Measurements from ENCODE around the gene TCAIM.

The TCAIM gene, protein sequence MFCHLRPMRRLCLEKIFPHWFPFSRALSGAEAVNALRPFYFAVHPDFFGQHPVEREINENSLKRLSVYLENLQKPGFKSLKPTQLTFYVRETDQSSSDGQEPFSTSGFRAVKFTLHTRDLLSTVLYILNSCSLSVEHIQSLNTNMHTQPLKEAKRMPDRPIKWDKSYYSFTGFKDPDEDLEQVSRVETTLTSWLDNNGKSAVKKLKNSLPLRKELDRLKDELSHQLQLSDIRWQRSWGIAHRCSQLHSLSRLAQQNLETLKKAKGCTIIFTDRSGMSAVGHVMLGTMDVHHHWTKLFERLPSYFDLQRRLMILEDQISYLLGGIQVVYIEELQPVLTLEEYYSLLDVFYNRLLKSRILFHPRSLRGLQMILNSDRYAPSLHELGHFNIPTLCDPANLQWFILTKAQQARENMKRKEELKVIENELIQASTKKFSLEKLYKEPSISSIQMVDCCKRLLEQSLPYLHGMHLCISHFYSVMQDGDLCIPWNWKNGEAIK

DNA sequence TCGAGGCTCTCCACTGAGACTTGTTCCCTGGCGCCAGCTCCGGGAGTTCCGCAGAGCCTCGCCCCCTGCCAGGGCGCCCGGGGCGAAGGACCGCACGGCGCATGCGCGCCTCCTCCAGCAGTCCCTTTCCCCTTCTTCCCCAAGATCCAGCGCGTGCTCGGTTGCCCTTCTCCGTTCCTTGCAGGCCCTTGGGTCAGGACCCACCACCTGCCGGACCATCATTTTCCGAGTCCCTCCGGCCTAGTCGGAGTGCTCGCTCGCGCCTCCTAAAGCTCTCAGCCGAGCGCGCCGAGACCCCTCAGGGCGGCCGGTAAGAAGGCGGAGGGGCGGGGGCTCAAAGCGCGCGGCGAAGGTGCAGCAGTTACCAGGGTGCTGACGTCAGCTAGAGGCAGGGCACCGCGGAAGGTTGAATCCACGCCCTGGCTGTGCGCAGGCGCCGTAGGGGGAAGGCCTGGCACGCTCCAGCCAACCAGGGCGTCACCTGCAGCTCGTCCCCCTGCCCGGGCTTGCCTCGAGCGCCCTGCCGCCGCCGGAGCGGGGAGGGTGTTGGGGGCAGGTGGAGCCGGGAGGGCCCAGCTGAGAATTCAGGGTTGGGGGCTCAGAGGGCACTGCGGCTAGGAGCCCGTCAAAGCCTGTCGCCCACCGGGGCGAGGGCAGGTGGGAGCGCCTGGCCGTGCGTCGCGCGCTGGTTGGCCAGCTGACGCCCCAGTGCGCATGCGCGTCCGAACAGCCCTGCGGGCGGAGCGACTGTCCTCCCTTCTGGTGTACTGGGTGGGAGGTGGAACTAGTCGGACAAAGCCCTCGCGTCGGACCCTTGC lies at the start of gene TCAIM:
Gene TCAIM (plus strand): TSS at position 757 of the 818 bp plus-strand sequence. CDS start 16,017 bp downstream, outside the sequence.
- H3K4me1 ChIP-seq (ENCODE audit: control insufficient read depth, low read depth, low read length): peaks cover 16% of the 10 kb centered on the region
- H3K9ac ChIP-seq (ENCODE audit: low read length): peak within 1 kb of the TSS; percentile 76
- H3K9me3 ChIP-seq (ENCODE audit: control insufficient read depth, low read depth, low read length): no peaks in the 10 kb centered on the region
- peak within 1 kb of the TSS; percentile 77 for H3K27ac ChIP-seq (ENCODE audit: low read length)
- H3K36me3 ChIP-seq (ENCODE audit: control insufficient read depth, low read depth, low read length): no peaks in the 10 kb centered on the region
- H3K4me3 ChIP-seq (ENCODE audit: low read length): peak within 1 kb of the TSS; percentile 89
- H3K27me3 ChIP-seq (ENCODE audit: control insufficient read depth, insufficient read depth, low read length): no peaks in the 10 kb centered on the region

DNA sequence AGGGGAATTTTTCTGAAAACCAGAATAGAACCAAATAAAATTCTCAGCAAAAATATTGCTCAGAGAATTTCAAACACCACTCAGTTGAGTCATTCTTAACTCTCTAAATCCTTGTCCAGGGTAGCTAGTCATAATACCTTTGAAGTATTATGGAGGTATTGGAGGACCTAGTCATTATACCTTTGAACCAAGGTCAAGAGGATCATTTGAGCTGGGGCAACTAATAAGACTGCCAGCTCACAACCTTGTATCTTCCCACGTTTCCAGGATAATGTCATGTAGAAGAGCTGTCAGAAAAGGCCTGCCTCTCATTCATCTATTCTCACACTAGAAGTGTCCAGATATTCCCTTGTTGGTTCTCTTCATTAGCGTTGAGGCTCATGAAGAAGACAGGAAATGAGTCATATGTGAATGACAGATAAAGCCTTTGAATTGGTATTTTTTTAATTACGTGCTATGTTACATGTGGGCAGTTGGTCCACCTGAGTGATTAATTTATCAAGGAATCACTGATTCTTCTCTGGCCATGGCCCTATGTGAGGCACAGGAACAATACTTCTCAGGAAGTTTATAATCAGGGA lies 48.6 kb upstream of the TCAIM start:
- H3K9ac ChIP-seq (ENCODE audit: low read length): no peak overlapping the region
- H3K27me3 ChIP-seq (ENCODE audit: control insufficient read depth, insufficient read depth, low read length): no peaks in the 10 kb centered on the region
- no peak overlapping the region for H3K27ac ChIP-seq (ENCODE audit: low read length)
- no peaks in the 10 kb centered on the region for H3K36me3 ChIP-seq (ENCODE audit: control insufficient read depth, low read depth, low read length)
- no peak overlapping the region for H3K4me3 ChIP-seq (ENCODE audit: low read length)
- no peaks in the 10 kb centered on the region for H3K9me3 ChIP-seq (ENCODE audit: control insufficient read depth, low read depth, low read length)
- H3K4me1 ChIP-seq (ENCODE audit: control insufficient read depth, low read depth, low read length): no peaks in the 10 kb centered on the region

DNA sequence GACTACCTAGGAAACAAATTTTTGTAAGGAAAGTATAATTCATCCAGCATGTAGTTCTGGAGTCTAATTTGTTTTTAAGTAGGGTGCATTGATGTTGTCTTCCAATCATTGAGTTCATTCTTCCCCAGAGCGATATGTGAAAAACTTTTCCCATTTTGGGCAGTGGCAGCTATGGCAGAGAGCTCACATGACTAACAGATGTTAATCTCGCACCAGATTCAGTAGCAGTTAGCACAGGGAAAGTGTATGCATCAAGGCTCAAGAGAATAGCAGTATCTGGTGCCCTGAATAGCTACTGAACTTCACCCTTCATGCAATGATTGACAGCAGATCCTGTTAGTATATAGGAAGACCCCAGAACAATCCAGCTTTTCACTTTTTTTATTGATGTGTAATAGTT lies 46.3 kb upstream of the TCAIM start:
- H3K4me3 ChIP-seq (ENCODE audit: low read length): no peak overlapping the region
- H3K36me3 ChIP-seq (ENCODE audit: control insufficient read depth, low read depth, low read length): no peaks in the 10 kb centered on the region

DNA sequence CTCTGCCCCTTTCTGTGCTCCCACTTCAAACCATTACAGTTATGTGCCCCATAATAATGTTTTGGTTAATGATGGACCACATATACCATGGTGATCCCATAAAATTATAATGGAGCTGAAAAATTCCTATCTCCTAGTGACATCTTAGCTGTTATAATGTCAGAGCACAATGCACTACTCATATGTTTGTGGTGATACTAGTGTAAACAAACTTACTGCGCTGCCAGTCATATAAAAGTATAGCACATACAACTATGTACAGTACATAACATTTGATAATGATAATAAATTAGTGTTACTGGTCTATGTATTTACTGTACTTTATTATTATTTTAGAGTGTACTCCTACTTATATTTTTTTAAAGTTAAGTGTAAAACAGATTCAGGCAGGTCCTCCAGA lies 45.6 kb upstream of the TCAIM start:
- no peak overlapping the region for H3K9ac ChIP-seq (ENCODE audit: low read length)
- no peaks in the 10 kb centered on the region for H3K36me3 ChIP-seq (ENCODE audit: control insufficient read depth, low read depth, low read length)
- no peaks in the 10 kb centered on the region for H3K27me3 ChIP-seq (ENCODE audit: control insufficient read depth, insufficient read depth, low read length)
- no peaks in the 10 kb centered on the region for H3K4me1 ChIP-seq (ENCODE audit: control insufficient read depth, low read depth, low read length)
- no peaks in the 10 kb centered on the region for H3K9me3 ChIP-seq (ENCODE audit: control insufficient read depth, low read depth, low read length)
- no peak overlapping the region for H3K27ac ChIP-seq (ENCODE audit: low read length)
- no peak overlapping the region for H3K4me3 ChIP-seq (ENCODE audit: low read length)

More for the DNA sequence above, 46.3 kb upstream of the TCAIM start:
- H3K27ac ChIP-seq (ENCODE audit: low read length): no peak overlapping the region
- H3K9ac ChIP-seq (ENCODE audit: low read length): no peak overlapping the region
- H3K9me3 ChIP-seq (ENCODE audit: control insufficient read depth, low read depth, low read length): no peaks in the 10 kb centered on the region
- H3K4me1 ChIP-seq (ENCODE audit: control insufficient read depth, low read depth, low read length): no peaks in the 10 kb centered on the region
- no peaks in the 10 kb centered on the region for H3K27me3 ChIP-seq (ENCODE audit: control insufficient read depth, insufficient read depth, low read length)

DNA sequence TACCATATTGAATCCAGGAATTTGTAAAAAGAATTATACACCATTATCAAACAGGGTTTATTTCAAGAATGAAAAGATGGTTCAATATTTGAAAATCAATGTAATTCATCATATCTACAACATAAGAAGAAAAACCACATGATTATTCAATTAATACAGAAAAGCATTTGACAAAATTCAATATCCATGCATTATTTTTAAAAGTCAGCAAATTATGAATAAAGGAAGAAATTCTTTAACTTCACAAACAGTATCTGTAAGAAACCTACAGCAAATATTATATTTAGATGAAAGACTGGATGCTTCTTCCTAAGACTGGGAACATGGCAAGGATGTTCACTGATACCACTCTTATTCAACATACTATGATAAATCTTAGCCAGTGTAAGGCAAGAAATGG lies 41.3 kb upstream of the TCAIM start:
- H3K4me1 ChIP-seq (ENCODE audit: control insufficient read depth, low read depth, low read length): no peaks in the 10 kb centered on the region
- H3K36me3 ChIP-seq (ENCODE audit: control insufficient read depth, low read depth, low read length): no peaks in the 10 kb centered on the region
- no peaks in the 10 kb centered on the region for H3K9me3 ChIP-seq (ENCODE audit: control insufficient read depth, low read depth, low read length)
- no peaks in the 10 kb centered on the region for H3K27me3 ChIP-seq (ENCODE audit: control insufficient read depth, insufficient read depth, low read length)
- no peak overlapping the region for H3K9ac ChIP-seq (ENCODE audit: low read length)
- H3K4me3 ChIP-seq (ENCODE audit: low read length): no peak overlapping the region
- H3K27ac ChIP-seq (ENCODE audit: low read length): no peak overlapping the region

DNA sequence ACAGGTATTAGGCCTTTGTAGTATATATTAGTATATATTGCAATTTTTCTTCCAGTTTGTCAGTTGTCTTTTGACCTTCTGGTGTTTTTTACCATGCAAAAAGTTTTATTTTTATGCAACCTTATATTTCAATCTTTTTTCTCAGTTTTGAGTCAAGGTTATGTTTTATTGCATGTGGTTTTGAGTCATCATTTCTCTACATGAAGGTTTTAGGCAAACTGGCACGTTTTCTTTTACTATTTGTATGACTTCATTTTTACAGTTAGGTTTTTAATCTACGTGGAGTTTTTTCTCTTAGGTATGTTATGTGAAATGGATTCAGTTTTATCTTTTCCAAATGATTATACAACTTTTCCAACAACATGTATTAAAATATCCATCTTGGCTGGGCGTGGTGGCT lies 36.8 kb upstream of the TCAIM start:
- Histone ChIP-seq H3K4me3 (ENCODE audit: low read length) (no peak overlapping the region), H3K9me3 (ENCODE audit: control insufficient read depth, low read depth, low read length) (no peaks in the 10 kb centered on the region), H3K4me1 (ENCODE audit: control insufficient read depth, low read depth, low read length) (no peaks in the 10 kb centered on the region), H3K36me3 (ENCODE audit: control insufficient read depth, low read depth, low read length) (no peaks in the 10 kb centered on the region), H3K9ac (ENCODE audit: low read length) (no peak overlapping the region), H3K27me3 (ENCODE audit: control insufficient read depth, insufficient read depth, low read length) (no peaks in the 10 kb centered on the region), H3K27ac (ENCODE audit: low read length) (no peak overlapping the region)

DNA sequence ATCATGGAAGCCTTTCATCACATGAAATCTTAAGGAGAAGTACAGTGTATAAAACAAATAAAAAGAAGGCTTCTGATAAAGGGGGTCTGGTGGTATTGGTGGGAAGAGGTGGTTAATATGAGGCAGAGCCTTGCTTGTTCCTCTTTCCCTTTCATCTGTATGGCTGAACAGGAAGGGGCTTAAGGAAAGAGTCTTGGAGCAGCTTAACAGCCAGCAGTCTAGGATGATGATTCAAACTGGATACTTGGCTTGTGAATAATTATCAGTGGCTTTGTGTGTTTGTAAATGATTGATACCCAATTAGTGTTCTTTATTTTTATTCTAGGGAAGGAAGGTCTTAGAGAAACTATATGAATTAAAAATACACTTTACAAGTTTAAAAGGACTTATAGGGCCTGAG lies 29.1 kb upstream of the TCAIM start:
- Histone ChIP-seq H3K4me3 (ENCODE audit: low read length) (no peak overlapping the region), H3K27me3 (ENCODE audit: control insufficient read depth, insufficient read depth, low read length) (no peaks in the 10 kb centered on the region), H3K9ac (ENCODE audit: low read length) (no peak overlapping the region), H3K27ac (ENCODE audit: low read length) (no peak overlapping the region), H3K4me1 (ENCODE audit: control insufficient read depth, low read depth, low read length) (no peaks in the 10 kb centered on the region), H3K36me3 (ENCODE audit: control insufficient read depth, low read depth, low read length) (no peaks in the 10 kb centered on the region), H3K9me3 (ENCODE audit: control insufficient read depth, low read depth, low read length) (no peaks in the 10 kb centered on the region)

DNA sequence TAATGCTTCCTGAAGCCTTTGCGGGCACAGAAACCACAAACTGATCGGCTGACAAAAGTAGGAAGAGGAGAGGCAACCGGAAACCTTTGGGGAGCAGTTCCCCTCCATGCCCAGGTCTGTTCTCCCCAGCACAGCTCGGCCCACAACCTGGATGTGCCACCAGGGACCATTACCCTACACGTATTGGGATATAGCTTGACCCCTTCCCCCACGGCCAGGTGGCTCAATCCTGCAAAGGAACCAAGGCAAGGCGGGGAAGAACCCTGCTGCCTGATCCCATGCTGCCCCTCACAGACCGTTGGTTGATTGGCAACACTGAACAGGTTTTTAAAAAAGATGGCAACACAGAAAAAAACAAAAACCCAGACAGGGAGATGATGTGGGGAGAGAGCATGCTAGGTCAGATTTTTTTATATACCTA lies 19.7 kb upstream of the TCAIM start:
- Histone ChIP-seq H3K36me3 (ENCODE audit: control insufficient read depth, low read depth, low read length) (no peaks in the 10 kb centered on the region), H3K9me3 (ENCODE audit: control insufficient read depth, low read depth, low read length) (no peaks in the 10 kb centered on the region), H3K4me3 (ENCODE audit: low read length) (no peak overlapping the region), H3K27me3 (ENCODE audit: control insufficient read depth, insufficient read depth, low read length) (no peaks in the 10 kb centered on the region), H3K4me1 (ENCODE audit: control insufficient read depth, low read depth, low read length) (no peaks in the 10 kb centered on the region), H3K9ac (ENCODE audit: low read length) (no peak overlapping the region), H3K27ac (ENCODE audit: low read length) (no peak overlapping the region)

DNA sequence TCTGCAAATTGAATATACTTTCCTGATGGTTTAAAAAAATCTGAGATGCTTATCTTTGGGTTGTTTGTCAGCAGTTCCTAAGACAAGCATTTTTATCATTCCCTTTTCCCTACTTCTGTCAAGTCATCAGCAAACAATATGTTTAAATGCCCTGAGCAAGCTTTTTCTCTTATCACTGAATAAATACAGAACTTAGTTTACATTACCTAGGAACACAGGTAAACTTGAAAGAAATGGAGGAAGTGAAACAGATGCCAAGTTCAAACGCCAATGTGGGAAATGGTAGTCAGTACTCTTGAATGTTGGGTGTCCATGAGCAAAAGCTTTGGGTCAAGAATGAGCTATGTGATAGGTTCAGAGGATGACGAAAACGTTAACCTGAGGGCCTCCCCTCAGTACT lies 17.2 kb upstream of the TCAIM start:
- no peaks in the 10 kb centered on the region for H3K9me3 ChIP-seq (ENCODE audit: control insufficient read depth, low read depth, low read length)
- H3K9ac ChIP-seq (ENCODE audit: low read length): no peak overlapping the region
- H3K27me3 ChIP-seq (ENCODE audit: control insufficient read depth, insufficient read depth, low read length): no peaks in the 10 kb centered on the region
- H3K27ac ChIP-seq (ENCODE audit: low read length): no peak overlapping the region
- no peak overlapping the region for H3K4me3 ChIP-seq (ENCODE audit: low read length)
- no peaks in the 10 kb centered on the region for H3K36me3 ChIP-seq (ENCODE audit: control insufficient read depth, low read depth, low read length)
- H3K4me1 ChIP-seq (ENCODE audit: control insufficient read depth, low read depth, low read length): no peaks in the 10 kb centered on the region

DNA sequence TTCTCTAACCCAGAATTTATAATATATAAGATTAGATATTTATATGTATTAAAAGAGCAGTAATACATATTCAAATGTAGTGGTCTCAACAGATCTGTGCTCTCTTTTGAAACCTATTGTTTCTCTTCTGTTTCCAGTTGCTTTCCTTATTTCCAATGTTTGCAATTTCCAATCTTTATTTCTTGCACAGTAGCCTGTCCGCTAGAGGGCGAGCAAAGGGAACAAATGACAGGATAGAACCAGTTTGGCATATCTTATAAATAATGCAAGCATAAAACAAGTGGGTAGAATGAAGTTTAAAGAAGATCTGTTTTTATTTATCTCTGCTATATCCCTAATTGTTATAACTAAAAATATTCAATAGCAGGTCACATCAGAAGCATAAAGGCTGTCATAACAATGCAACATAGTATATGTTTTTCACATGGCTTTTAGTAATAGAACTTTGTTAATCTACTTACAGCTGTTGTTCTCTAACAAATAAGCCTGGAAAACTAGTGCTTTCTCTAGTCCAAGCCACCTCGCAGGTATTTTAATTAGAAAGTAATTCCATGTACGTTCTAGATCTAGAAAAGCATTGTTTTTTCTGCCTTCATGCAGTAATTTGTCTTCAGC lies 15.1 kb upstream of the TCAIM start:
- no peaks in the 10 kb centered on the region for H3K9me3 ChIP-seq (ENCODE audit: control insufficient read depth, low read depth, low read length)
- no peaks in the 10 kb centered on the region for H3K27me3 ChIP-seq (ENCODE audit: control insufficient read depth, insufficient read depth, low read length)
- H3K4me3 ChIP-seq (ENCODE audit: low read length): no peak overlapping the region
- no peaks in the 10 kb centered on the region for H3K4me1 ChIP-seq (ENCODE audit: control insufficient read depth, low read depth, low read length)
- H3K9ac ChIP-seq (ENCODE audit: low read length): no peak overlapping the region
- H3K36me3 ChIP-seq (ENCODE audit: control insufficient read depth, low read depth, low read length): no peaks in the 10 kb centered on the region
- no peak overlapping the region for H3K27ac ChIP-seq (ENCODE audit: low read length)

DNA sequence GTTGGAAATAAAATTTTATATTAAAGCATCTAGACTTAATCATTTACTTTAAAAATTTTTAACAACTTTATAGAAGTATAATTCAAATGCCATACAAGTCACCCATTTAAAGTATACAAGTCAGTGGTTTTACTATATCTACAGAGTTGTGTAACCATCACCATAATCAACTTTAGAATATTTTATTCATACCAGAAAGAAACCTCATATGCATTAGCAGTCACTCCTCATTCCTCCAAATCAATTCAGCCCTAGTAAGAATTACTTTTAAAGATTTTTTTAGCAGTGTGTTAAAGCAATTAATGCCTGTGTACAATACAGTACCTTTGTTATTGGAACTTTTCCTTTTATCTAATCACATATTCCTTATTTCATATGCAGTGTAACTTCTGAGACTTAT lies 14.0 kb upstream of the TCAIM start:
- Histone ChIP-seq H3K9ac (ENCODE audit: low read length) (no peak overlapping the region), H3K36me3 (ENCODE audit: control insufficient read depth, low read depth, low read length) (no peaks in the 10 kb centered on the region), H3K27ac (ENCODE audit: low read length) (no peak overlapping the region), H3K4me3 (ENCODE audit: low read length) (no peak overlapping the region), H3K27me3 (ENCODE audit: control insufficient read depth, insufficient read depth, low read length) (no peaks in the 10 kb centered on the region), H3K9me3 (ENCODE audit: control insufficient read depth, low read depth, low read length) (no peaks in the 10 kb centered on the region), H3K4me1 (ENCODE audit: control insufficient read depth, low read depth, low read length) (no peaks in the 10 kb centered on the region)

All from iPS-18a (cell line).